Measurements from ENCODE around the gene AAK1.
"Not testable (repeated sequence)": the region's sequence is repeated elsewhere in the genome, so short reads cannot be mapped to it uniquely, and the experiment has no call there.

The AAK1 gene

DNA sequence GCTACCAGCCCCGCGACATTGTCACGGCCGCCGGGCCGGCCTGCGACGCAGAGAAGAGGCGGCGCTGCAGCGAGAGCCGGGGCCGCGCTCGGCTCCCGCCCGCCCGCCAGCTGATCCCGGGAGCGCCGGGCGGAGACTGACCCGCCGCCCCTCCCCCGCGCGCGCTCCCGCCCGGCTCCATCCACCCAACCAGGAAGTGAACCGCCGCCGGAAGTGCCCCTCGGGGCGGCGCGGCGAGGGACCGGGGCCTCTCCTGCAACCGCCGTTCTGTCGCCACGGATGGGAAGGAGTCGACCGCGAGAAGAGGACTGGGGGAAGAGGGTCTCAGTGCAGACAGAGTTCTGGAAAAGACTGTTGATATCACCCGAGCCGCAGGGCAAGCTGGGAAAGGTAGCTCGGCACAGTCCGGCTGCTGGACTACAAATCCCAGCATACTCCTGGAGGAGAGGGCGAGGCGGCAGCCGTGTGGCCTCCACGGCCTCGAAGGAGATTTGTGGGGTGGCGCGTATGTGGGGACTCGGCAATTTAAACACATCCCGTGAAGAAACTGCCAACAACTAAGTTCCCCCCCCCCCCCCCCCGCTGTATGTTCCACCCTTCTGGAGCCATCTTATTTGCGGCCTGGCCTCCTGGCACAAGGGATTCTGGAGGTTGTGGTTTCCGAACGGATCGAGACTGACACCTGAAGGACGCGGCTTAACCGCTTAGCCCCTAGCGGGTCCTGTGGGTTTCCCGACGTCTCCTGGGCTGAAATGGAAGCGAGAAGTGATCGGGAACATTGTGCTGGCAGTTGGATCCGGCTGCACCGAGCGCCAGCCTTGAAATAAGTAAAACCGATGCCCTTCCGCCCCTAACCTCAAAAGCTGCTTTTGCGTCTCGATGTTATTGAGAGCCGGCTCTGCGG lies at the start of gene AAK1:
TSS of gene AAK1 (minus strand) at position 138 of the 904 bp plus-strand sequence. CDS start 699 bp downstream, outside the sequence.
- peak; percentile 77 to 88 for DNase-seq

GRCh38 chr2:69692424-69692823 lies 48.9 kb upstream of the AAK1 start:
- no peak for DNase-seq

- no peak for DNase-seq
Measured at GRCh38 chr2:69689969-69690368, 46.4 kb upstream of the AAK1 start.

DNA sequence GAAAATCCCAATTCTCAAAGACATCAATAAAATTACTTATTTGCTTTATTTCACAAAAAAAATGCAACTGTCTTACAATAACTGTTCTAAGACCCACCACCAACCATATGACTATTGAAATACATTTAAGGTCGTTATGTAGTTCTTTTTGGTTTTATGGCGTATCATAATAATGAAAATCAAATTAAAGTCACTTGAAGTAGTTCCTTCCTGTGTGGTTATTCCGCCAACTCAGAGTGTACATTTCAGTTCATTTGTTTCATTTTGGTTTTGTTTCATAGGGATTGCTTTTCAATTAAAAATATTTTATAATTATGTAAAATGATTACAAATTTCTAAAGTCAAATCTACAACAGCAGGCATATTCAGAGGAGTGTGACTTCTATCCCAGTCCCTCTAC lies 45.9 kb upstream of the AAK1 start:
- peak in 1 of 2 donors; percentile 5 for DNase-seq

GRCh38 chr2:69687971-69688611 lies 44.6 kb upstream of the AAK1 start:
- no peak for DNase-seq

GRCh38 chr2:69686813-69687212 lies 43.3 kb upstream of the AAK1 start:
- DNase-seq = no peak

DNA sequence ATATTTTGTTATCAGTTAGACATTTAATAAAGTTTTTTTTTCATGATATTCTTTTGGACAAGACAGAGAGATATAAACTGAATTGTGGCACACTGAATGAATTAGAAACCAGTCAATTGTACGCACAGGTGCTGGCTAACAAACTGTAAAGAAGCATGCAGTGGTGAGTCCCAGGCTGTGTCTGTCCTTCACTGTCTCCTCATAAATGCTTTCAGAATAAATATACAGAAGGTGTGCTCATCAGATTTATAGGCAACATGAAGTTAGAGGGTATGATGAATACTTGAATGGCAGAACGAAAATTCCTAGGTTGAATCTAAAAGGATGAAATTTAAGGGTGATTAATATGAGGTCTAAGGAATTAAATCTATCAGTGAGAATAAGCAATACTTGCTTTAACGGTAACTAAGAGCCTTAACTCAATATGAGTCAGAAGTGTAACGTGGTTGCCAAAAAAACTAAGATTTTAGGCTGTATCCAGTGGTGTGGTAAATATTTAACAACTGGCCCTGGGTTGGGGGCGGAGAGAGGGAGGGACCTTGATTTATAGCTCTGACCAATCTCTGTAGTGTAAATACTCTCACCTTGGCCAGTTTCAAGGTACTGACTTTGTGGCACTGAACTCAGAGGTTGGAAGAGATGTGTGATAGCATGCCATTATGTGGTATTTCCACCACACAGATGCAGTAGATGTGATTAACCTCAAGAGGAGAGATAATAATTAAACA lies 41.9 kb upstream of the AAK1 start:
- no peak for DNase-seq

DNA sequence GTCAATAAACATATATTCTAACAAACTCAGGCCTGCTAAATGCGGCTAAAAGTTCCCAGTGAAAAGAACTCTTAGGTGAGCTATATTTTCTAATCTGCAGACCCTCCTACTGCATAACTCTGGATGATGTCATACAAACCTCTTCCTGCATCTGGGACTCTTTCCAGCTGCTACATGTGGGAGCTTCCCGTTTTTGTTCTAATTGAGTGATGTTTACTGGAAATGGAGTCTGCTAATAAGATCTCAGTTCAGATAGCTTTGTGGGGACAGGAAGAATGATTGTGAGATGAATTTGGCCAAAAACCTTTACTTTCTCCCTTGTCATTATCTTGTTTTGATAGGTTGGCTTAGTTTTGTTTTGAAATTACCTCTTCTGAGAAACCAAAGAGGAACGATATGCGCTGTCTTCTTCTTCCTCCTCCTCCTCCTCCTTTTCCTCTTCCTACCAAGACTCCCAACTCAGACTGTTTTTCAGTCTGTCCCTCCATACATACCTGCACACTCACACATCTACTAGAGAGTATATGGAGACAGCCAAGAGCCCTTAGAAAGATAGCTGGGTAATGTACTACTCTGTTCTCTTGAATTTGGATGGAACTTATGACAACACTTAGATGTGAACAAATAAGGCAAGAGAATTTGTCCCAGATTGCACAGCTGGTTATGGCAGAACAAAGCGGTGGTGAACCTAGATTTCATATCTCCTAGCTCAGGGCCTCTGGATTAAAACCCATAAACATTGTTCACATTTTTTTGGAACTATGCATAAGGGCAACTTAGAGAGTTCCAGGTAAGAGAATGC lies 39.8 kb upstream of the AAK1 start:
- DNase-seq = peak in 1 of 2 donors; percentile 85

DNA sequence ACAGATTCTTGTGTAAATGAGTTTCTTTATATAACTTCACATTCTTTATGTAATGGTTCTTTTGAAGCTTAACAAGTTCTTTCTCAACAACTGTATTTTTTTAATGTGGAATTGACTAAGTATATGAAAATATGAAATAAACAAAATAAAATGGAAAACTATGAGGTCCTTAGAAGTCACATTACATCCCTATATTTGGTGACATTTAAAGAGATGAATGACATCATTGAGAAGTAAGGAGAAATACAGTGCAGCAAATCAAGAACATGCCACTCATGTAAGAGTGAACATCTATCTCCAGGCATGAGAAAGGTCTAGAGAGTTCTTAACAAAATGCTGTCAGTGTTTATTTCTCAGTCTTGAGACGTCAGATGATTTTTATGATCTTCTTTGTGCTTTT lies 39.0 kb upstream of the AAK1 start:
- no peak for DNase-seq

DNA sequence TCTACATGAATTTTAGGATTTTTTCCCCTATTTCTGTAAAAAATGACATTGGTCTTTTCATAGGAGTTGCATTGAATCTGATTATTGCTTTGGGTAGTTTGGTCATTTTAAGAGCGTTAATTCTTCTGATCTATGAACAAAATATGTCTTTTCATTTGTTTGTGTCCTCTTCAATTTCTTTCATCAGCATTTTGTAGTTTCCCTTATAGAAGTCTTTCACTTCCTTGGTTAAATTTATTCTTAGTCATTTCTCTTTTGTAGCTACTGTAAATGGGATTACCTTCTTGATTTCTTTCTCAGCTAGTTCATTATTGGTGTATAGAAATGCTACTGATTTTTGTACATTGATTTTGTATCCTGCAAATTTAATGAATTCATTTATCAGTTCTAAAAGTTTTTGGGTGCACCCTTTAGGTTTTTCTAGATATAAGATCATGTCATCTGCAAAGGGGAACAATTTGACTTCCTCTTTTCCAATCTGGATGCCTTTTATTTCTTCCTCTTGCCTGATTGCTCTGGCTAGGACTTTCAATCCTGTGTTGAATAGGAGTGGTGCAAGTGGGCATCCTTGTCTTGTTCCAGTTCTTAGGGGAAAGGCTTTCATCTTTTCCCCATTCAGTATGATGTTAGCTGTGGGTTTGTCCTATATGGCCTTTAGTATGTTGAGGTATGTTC lies 36.6 kb upstream of the AAK1 start:
- peak in 1 of 2 donors; percentile 33 for DNase-seq

- DNase-seq = no peak
Measured at GRCh38 chr2:69677914-69678313, 34.4 kb upstream of the AAK1 start.

- DNase-seq = no peak
Measured at GRCh38 chr2:69676146-69676545, 32.6 kb upstream of the AAK1 start.

- DNase-seq = no peak
Measured at GRCh38 chr2:69674316-69674670, 30.8 kb upstream of the AAK1 start.

GRCh38 chr2:69673098-69673497 lies 29.6 kb upstream of the AAK1 start:
- DNase-seq = not testable (repeated sequence)

DNA sequence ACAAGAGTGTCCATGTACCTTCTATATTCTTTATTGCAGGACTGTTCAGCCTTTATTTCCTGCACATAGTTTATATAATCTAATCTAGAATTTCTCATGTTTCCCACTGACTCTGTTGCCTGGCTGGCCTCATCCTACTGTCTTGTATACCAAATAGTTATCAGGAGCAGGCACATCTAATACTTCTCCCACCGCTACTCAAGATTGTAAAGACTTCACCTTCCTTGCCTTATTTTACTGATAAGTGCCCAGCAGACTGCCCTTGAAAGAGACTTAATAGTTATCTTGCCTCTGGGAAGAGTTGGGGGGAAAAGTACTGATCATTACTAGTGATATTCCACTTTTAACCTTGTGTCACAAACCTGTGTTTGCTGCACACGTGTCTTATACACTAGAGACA lies 26.1 kb upstream of the AAK1 start:
- DNase-seq = no peak

DNA sequence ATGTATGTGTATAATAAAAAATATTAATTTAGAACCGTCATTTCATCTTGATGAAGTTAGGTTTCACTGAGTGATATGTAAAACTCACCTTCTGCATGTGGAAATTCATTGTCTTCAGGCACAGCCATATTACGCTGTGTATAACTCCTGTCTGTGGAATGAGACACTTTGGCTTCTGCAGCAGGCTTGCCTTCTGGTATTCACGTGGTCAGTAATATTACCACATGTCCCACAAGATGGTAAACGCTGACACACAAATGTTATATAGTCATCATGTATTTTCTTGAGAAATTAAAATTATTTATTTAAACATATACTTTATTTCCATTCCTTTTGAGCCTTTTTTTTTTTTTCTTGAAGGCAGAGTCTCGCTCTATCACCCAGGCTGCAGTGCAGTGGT lies 25.1 kb upstream of the AAK1 start:
- no peak for DNase-seq

DNA sequence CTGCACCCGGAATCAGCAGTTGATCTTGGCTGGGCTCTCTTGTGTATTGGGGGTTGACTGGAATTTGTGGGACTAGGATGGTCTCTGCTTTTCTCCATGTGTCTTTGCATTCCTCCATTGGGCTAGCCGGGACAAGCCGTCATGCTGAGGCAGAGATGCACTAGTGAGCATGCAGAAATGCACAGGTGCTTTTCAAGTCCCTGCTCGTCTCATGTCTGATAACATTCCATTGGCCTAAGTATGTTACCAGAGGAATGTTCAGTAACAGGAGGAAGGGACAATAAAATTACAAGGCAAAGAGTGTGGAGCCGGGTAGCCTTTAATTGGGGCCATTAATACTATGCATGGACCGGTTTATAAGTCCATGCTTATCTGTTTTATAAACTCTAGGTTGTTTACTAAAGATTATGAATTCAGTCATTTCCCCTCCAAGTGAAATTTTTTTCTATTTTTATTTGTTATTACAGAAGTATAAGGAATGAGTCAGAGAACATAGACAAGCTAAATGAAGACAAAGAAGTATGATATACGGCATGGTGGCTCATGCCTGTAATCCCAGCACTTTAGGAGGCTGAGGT lies 24.4 kb upstream of the AAK1 start:
- DNase-seq = no peak

GRCh38 chr2:69665152-69665551 lies 21.6 kb upstream of the AAK1 start:
- DNase-seq = no peak

DNA sequence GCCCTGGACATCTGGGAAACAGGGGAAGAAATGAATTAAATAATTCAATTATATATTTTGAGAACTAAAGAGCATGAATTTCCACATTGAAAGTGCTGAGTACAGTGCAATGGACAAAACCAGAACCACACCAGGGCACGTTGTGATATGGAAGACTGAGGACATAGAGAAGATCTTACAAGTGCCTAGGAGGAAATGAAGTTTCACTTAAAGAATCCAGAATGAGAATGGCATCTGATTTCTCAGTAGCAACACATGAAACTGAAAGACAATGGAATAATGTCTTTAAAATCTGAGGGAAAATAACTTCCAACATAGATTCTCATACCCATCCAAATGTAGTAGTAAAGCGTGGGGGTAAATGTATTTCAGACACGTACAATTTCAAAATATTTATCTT lies 20.3 kb upstream of the AAK1 start:
- no peak for DNase-seq

GRCh38 chr2:69662547-69662946 lies 19.0 kb upstream of the AAK1 start:
- DNase-seq = not testable (repeated sequence)

GRCh38 chr2:69660637-69661036 lies 17.1 kb upstream of the AAK1 start:
- DNase-seq = no peak

- no peak for DNase-seq
Measured at GRCh38 chr2:69659941-69660483, 16.5 kb upstream of the AAK1 start.

All from bone marrow (tissue), 2 donors.